ENCODE measurements around the gene TNP1.

GRCh38 chr2:216873573-216873972, 13.7 kb upstream of the TNP1 start:
- TF ChIP-seq POLR2AphosphoS5 (IDR thresholded peaks at IDR 0.05; ENCODE audit: low read depth, low read length) (no peak), POLR2A (IDR thresholded peaks at IDR 0.05; ENCODE audit: low read depth, low read length) (no peak), TAF1 (IDR thresholded peaks at IDR 0.05; ENCODE audit: low read depth, low read length) (no peak), PAX5 (IDR thresholded peaks at IDR 0.05; ENCODE audit: insufficient read depth, low read length, severe bottlenecking) (no peak), POU2F2 (IDR thresholded peaks at IDR 0.05; ENCODE audit: low read depth, low read length) (no peak)
